HG02798 (cell line): ENCODE measurements around the gene WTAP.
"Not testable (repeated sequence)": the region's sequence is repeated elsewhere in the genome, so short reads cannot be mapped to it uniquely, and the experiment has no call there.

Source experiments
- ATAC-seq: cut with Tn5 transposase; IDR thresholded peaks from one replicate; pipeline ENCODE4 v1.9.1; 2021; ENCODE audit warnings: mild to moderate bottlenecking; ENCODE audit not compliant: unreplicated experiment, poor library complexity

WTAP gene

DNA sequence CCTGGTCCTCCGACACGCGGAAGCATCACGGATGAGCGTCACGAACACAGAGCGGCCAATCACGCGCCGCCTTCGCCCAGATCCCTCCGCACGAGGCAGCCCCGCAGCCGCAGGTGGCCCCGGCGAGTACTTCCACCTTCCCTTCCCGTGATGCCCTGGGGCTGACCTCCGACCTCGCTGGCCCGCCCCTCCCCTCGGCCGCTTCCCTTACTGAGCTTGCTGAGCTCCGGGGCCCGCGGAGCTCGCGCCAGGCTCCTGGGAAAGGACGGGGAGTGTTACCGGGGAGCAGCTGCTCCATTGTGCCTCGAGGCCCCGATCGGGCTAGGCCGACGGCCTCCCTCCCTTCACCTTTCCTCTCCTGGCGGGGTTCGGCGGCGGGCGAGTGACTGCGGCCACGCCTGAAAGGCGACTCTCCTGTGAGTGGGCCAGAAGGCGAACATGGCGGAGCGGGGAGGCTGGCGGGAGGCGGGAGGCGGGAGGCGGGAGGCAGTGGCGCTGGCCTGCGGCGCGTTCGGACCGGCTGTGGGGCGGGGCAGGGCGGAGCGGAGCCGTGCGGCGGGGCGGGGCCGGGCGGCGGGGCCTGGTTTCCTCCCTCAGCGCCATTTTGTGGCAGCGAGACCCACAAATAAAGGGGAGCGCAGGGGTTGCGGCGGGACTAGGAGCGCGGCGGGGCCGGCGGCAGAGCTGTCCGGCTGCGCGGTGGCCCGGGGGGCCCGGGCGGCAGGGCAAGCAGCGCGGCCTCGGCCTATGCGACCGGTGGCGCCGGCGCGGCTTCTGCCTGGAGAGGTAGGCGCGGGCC, at the start of gene WTAP:
Gene WTAP (plus strand): TSS at position 589 of the 799 bp plus-strand sequence. CDS start 8,760 bp downstream, outside the sequence.
- peak; percentile 78 for ATAC-seq

DNA sequence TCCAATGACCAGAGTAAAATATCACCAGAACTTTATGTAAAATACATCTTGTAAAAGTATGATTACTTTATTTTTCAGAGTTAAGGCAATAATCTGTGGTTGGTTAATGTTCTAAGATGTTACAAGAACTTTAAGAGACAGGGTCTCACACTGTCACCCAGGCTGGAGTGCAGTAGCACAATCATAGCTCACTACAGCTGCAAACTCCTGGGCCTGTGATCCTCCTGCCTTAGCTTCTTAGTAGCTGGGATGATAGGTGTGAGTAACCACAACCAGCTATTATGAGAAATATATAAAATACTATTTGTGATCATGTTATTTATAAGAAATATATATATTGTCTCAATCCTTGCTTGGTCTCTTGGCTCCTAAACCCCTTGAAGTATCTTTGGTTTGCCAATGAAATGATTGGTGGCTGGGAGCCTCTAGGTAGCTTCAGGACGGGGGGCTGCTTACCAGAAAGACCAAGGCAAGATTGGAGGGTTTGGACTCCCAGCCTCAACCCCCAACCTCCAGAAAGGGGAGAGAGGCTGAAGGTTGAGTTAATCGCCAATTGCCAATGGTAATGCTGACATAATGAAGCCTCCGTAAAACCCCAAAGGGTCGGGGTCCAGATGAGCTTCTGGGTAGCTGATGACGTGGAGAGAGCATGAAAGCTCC, 49.7 kb upstream of the WTAP start:
- ATAC-seq, result no peak

DNA sequence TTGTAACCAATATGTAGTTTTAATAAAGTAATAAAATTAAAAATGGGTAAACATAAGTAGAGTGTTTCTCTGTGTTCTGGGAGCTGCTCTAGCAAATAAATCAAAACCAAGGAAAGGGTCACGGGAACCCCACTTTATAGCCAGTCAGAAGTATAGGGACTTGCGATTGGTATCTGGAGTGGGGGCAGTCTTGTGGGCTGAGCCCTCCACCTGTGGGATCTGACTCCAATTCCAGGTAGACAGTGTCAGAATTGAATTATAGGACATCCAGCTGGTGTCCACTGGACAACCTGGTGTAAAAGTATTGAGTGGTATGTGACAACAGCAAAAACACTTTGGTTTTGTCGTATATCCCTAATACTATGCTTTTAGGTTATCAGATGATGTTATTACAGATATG, 48.7 kb upstream of the WTAP start:
- ATAC-seq, result no peak

DNA sequence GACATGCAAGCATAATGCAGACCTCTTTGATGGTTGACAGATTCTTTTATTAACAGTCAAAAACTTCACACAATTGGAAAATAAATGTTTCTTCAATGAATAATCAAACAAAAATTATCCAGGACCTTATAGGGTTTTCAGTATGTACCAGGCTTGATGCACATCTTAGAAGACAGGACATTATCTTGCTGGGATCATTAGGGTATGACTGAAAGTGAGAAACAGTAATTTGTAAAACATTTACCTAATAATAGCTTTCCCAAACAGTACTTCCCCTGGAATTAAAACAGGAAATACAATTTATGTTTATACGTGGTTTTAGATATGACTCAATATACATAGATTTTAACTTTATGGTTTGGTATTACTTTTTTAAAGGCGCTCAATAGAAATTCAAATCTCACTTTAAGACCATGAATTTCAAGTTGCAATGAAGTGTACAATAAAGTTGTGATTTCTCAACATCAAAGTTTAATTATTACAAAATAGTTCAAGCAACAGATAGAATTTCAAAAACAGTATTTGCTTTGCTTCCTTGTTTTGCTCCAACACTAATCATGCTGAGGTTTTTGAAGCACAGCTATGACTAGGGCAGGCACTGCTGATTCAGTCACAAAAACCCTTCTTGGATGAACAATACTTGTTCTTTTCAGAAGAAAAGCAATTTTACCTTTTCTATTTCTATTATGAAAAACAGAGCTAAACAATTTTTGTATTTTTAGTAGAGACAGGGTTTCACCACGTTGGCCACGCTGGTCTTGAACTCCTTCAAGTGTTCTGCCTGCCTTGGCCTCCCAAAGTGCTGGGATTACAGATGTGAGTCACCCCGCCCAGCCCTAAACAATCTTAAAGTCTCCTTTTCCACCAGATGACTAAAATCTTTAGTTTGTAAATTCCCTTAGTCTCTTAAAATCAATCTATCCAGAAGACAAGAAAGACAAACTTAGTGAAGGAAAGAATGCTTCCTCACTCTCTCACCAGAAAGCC, 47.9 kb upstream of the WTAP start:
- no peak for ATAC-seq

DNA sequence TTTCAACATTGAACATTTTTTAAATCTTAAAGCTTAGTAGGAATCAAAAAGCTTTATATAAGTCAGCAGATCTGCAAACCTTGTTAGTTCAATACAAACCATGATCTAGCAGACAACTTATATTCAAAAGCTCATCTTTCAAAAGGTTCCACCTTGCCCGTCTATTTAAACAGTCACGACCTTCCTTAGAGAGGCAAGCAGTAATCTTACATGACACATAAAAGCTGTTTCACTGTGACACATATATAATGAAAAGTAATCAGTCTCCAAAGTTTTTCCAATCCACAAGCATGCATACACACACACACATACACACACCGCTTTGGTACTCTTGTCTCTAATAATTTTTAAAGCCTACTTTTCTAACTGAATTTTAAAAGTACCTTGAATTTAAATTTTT, 47.2 kb upstream of the WTAP start:
- no peak for ATAC-seq

DNA sequence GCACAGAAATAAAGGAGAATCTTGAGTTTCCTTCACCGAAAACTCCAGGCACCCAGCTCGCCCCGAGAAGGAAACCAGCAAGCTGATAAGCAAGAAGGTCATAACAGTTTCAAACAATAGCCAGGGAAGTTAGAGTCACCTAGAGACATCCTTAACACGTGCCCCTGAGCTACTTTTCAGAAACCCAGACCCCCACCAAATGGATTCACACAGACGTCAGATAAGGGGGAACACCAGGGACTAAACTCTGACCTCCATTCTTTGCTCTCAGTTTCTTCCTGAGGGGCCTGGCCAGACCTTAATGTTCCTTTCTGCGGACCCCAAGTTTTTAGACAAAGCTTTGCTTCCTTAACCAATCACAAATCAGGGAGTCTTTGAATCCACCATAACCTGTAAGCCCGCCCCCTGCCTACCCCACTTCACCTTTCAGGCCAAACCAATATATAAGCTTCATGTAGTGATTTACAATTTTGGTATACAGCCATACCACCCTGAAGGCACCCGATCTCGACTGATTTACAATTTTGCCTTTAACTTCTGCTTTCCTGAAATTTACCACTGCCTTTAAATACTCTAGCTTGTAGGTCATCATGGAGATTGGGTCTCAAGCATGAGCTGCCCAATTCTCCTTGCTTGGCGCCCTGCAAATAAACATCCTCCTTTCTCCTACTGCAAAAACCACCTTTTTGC, 46.0 kb upstream of the WTAP start:
- no peak for ATAC-seq

DNA sequence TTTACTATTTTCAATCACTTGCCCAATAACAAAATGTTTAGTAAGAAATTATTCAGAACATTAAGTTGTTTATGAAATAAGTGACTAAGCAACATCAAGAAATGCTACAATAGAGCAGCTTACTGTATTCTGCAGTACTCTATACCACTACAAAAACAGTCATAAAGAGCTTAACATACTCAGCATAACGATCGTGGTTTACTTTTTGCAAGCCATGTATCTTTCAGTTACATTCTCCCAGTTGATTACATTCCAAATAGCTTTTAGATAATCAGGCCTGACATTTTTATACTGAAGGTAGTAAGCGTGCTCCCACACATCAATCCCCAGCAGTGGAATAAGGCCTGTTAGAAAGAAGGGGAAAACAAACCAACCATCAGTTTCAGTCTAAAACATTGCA, 45.0 kb upstream of the WTAP start:
- ATAC-seq, result no peak

DNA sequence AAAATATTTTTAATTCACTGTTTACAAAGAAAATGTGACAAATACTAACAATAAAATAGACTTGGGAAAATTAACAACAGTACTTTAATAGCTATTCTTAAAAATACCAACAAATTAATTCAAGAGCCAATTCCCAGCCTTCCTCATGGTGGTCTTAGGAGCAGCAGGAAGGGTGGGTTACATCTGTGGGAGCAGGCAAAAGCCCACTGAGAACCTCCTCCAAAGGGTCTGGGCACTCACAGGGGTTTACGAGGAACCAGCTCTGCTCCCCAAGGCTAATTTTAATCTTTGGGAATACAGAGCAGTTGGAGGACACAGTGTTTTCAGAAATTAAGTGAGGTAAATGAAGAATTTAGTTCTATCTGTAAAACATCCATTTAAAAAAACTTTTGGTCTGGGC, 44.5 kb upstream of the WTAP start:
- no peak for ATAC-seq

DNA sequence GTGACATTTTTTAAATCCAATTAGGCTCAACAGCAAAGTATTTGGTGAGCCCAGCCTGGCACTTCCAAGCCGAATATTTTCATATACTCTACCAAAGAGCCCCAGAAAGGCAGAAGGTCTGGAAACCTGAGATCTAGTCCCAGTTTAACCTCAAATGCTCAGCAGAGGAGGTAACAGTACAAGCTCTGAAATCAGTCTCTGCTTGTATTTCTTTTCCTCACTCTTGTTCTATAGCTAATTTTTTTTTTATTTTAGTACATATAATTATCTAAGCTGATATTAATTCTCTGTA, 43.3 kb upstream of the WTAP start:
- ATAC-seq, result no peak

DNA sequence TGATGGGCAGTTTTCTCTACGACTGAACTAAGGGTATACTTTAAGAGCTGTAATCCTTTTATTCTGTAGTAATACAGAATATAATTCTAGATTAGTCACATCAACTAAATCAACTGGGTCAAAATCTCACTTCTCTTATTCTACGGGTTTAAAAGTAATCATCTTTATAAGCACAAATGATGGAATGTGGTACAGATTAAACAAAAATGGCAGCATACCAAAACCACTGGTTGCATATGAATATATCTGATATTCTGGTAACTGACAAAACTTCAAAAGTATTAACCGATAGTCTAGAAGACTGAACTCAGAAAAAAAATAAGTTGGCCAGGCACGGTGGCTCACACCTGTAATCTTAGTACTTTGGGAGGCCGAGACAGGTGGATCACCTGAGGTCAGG, 41.3 kb upstream of the WTAP start:
- no peak for ATAC-seq

DNA sequence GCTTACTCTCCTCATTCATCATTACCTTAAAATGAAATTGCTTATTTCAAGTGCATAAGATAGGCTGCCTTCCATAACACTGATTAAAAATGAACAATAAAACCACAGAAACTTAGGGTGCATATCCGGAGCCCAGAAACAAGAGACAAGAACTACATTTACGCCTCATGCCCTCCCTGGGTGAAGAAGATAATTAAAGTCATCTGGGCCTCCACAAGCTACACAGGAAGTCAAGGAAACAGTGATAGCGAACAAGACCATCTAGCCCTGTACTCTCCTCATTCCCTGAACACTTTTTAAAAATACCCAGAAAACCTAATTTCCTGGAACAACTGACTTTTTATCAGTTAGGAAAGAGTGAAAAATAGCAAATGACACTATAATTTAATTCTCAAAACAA, 40.6 kb upstream of the WTAP start:
- ATAC-seq, result no peak

DNA sequence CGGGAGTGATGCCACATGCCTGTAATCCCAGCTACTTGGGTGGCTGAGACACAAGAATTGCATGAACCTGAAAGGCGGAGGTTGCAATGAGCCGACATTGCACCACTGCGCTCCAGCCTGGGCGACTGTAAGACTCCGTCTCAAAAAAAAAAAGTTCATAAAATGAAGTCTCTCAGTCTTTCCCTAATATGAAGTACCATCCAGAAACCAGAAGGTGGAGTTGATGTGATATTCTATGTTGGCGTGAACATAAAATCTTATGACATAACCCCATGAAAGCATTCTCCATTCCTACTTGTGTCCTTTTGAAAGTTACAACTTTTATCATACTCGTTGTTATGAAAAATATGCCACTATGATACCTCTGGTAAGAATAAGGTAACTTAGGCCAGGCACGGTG, 40.0 kb upstream of the WTAP start:
- no peak for ATAC-seq

DNA sequence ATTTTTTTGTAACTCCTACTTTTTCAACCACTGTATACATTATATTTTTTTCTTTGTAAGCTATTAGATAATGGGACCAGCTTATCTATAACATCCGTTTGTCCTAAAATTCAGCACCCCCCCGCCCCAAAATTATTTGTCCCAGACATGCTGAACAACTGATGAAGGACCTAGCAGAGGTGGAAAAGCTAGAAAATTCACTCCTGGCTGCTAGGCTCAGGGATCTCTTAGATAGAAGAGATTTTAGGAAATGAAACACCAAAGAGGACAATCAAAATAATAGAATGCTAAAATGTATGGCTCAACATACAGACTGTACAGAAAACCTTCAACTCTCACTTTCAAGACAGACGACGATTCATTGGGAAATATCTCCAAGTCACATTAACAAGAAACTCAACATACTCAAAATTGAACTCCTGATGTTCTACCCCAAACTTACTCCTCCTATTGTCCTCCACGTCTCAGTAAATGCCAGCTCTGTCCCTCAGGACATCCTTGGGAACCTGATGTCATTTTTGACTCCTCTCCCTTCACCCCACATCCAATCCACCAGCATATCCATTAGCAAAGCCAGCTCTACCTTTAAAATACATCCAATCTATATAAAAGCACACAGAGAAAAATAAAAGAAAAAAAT, 38.9 kb upstream of the WTAP start:
- no peak for ATAC-seq

DNA sequence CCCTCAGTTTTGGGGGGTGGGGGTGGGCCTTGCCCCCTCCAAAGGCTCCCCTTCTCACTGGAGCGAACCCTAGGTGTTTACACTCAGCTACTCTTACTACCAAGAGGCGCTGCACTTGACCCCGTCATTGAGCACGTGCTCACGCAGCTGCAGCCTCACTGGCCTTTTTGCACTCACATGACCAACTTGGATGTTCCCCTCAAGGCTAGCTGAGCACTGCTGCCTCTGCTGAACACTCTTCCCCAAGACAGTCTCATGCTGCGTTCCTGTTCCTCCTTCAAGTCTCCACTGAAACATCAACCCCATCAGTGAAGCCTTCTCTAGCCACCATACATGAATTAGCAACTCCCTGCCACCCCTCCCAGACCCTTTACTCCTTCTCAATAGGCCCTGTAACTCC, 38.3 kb upstream of the WTAP start:
- ATAC-seq, result no peak

DNA sequence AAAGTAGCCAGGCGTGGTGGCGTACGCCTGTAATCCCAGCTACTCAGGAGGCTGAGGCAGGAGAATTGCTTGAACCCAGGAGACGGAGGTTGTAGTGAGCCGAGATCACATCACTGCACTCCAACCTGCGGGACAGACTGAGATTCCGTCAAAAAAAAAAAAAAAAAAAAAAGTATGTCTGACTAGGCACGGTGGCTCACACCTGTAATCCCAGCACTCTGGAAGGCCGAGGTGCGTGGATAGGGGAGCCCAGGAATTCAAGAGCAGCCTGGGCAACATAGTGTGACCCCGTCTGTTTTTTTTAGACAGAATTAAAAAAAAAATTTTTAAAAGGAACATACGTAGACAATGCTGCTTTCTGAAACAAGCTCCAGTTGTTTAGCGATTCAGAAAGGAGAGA, 37.2 kb upstream of the WTAP start:
- not testable (repeated sequence) for ATAC-seq

DNA sequence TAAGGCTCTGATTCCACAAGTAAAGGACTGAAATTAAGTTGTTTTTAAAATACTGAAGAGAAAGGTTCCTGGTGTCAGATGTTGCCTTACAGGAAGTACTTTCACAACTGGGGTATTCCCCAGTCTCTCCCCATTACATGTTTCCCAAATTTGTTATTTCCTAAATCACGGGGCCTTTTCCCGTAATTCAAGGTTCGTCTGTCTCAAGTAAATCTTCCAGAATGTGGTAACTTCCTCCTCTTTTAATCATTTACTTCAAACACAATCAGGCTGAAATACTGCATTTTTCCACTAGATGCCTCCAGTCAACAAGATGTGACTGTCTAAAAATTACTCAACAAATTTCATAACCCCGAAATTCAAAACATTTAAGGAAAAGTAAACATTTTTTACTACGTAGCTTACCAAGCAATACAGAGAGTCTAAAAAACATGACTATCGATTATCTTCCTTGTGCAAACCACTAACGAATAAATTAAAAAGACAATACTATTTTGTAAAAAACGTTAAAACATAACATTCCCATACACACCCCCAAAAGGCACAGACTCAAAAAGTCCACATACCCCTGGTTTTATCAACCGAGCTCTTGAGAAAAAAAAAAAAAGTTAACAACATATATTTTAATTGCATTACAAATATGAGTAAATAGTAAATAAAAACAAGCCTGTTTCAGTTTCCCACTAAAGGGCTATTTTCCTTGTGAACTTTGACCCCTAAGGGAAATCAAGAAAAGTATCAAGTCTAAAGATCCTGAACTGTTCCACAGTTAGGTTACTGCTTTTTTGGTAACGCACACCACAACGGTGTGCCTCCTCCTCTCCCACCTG, 36.0 kb upstream of the WTAP start:
- no peak for ATAC-seq

DNA sequence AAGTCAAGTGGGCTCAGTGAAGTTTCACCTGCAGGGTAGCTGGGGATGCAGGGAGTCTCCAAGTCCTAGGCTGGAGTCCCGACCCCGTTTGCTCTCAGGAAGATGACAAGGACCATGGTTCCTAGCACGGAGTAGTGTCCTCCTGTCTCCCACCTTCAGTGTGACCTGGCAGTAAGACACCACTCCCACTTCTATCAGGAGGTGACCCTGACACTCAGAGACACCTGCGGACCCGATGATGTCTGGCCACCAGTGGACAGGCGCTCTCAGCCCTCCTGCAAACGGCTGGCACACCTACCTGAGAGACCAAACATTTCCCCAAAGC, 35.4 kb upstream of the WTAP start:
- no peak for ATAC-seq

DNA sequence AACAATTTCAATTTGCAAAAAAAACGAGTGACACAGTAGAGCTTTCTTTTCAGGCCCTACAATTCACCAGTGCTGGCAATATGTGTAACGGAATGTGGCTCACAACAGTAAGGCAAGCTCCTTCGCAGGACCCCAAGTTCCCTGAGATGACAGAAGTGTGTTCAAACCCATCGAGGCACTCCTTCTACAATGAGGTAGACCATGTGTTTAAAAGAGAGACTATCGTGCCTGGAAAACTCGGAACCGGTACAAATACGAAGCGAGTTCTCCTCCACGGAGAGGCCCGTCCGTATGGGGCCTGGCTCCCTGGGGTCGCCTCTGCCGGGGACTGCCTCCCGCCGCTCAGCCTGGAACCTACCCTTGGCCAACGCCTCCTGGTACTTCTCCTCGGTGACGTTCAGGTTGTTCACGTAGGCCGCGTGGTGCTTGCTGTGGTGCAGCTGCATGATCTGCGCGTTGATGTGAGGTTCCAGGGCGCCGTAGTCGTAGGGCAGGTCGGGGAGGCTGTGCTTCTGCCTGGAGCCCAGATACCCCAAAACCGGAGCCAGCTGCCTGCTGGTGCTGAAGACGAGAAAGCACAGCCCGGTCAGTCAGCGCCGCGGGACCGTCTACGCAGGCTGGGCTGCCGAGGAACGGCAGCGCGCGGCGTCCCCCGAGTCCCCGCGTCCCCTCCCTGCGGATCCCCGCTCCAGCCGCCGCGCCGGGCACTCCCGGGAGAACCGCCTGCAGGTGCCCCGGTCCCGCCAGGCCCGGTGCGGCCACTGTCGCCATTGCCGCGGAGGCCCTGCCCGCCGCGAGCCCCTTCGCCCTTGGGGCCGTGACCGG, 34.8 kb upstream of the WTAP start:
- ATAC-seq, result peak; percentile 46
